ENCODE results near the gene AVP.

The AVP gene

DNA sequence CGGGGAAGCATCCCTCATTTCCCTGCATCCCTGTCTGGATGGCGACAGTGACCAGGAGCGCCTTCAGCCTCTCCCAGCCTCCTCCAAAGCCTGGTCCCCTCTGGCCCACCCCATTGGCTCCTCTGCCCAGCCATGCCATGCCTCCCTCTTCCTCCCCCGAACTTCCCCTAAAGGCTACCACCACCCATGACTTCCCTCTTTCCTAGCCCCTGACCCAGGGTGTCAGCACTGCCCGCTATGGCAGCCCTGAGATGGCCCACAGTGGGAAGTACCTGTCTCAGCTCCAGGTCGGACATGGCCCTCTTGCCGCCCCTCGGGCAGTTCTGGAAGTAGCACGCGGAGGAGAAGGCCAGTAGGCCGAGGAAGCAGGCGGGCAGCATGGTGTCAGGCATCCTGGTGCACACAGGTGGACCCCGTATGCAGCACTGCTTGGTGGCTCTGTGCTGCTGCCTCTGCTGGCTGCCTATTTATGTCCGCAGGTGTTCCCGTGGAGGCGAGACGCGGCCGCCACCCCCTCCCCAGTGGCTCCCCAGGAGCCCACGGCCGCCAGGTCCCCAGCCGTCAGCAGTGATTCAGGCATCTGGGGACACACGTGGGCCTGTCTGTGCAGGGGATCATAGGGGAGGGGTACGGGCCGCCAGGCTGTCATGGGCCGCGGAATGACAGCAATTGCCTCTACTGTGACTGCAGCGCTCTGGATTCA, at the start of gene AVP:
Gene AVP, minus strand, starts transcription at position 442 of the 703 bp plus-strand sequence. Its CDS starts 50 bp downstream, at position 392.
- Histone ChIP-seq H3K4me2 (ENCODE audit: low read length) (no peak within 1 kb of the TSS), H2AFZ (no peak within 1 kb of the TSS), H3K9ac (no peak within 1 kb of the TSS), H3K4me3 (ENCODE audit: low read depth, low read length) (no peak within 1 kb of the TSS), H3K36me3 (ENCODE audit: control insufficient read depth, insufficient read depth, low read length) (no peaks in the 10 kb centered on the region), H3K27ac (no peak within 1 kb of the TSS), H3K79me2 (no peaks in the 10 kb centered on the region), H3K4me1 (no peaks in the 10 kb centered on the region), H3K27me3 (ENCODE audit: control insufficient read depth, insufficient read depth, low read length) (no peaks in the 10 kb centered on the region), H3K9me3 (ENCODE audit: control insufficient read depth, low read length) (no peaks in the 10 kb centered on the region)
- no peak for TF ChIP-seq CTCF (IDR thresholded peaks at IDR 0.05)

GRCh38 chr20:3134151-3134550, 49.6 kb upstream of the AVP start:
- Histone ChIP-seq H3K27me3 (ENCODE audit: control insufficient read depth, insufficient read depth, low read length) (no peaks in the 10 kb centered on the region), H2AFZ (no peak overlapping the region), H3K4me2 (ENCODE audit: low read length) (no peak overlapping the region), H3K9me3 (ENCODE audit: control insufficient read depth, low read length) (no peaks in the 10 kb centered on the region), H3K27ac (no peak overlapping the region), H3K36me3 (ENCODE audit: control insufficient read depth, insufficient read depth, low read length) (no peaks in the 10 kb centered on the region), H3K4me3 (ENCODE audit: low read depth, low read length) (no peak overlapping the region), H3K4me1 (peaks cover under 1% of the 10 kb centered on the region), H3K79me2 (peaks cover 42% of the 10 kb centered on the region), H3K9ac (no peak overlapping the region)
- no peak for TF ChIP-seq CTCF (IDR thresholded peaks at IDR 0.05)

- no peak overlapping the region for H3K27ac ChIP-seq
- H3K36me3 ChIP-seq (ENCODE audit: control insufficient read depth, insufficient read depth, low read length) = no peaks in the 10 kb centered on the region
- peaks cover 4% of the 10 kb centered on the region for H3K4me1 ChIP-seq
- H3K79me2 ChIP-seq = peaks cover 45% of the 10 kb centered on the region
- TF ChIP-seq CTCF (IDR thresholded peaks at IDR 0.05) = no peak
- no peak overlapping the region for H2AFZ ChIP-seq
- H3K9me3 ChIP-seq (ENCODE audit: control insufficient read depth, low read length) = no peaks in the 10 kb centered on the region
- H3K27me3 ChIP-seq (ENCODE audit: control insufficient read depth, insufficient read depth, low read length) = no peaks in the 10 kb centered on the region
- H3K4me2 ChIP-seq (ENCODE audit: low read length) = no peak overlapping the region
- H3K9ac ChIP-seq = no peak overlapping the region
- H3K4me3 ChIP-seq (ENCODE audit: low read depth, low read length) = no peak overlapping the region
Observed at GRCh38 chr20:3133155-3133554, 48.6 kb upstream of the AVP start.

DNA sequence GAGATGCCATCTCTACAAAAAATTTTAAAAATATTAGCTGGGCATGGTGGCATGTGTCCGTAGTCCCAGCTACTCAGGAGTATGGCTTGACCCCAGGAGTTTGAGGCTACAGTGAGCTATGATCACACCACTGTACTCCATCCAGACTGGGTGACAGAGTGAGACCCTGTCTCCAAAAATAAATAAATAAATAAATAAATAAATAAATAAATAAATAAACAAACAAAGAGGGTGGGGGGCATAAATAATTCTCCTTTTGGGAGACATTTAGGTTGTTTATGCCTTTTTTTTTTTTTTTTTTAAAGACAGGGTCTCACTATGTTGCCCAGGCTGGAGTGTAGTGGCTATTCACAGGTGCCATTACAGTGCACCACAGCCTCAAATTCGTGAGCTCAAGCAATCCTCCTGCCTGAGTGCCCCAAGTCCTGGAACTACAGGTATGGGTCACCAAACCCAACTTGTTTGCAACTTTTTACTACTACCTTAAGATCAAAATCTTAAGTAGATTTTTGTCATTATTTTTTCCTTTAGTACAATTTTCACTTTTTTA, 45.6 kb upstream of the AVP start:
- no peak for TF ChIP-seq CTCF (IDR thresholded peaks at IDR 0.05)
- H3K27ac ChIP-seq = no peak overlapping the region
- no peak overlapping the region for H2AFZ ChIP-seq
- H3K79me2 ChIP-seq = peaks cover 36% of the 10 kb centered on the region
- H3K4me2 ChIP-seq (ENCODE audit: low read length) = no peak overlapping the region
- no peaks in the 10 kb centered on the region for H3K9me3 ChIP-seq (ENCODE audit: control insufficient read depth, low read length)
- H3K36me3 ChIP-seq (ENCODE audit: control insufficient read depth, insufficient read depth, low read length) = no peaks in the 10 kb centered on the region
- H3K4me1 ChIP-seq = peaks cover 4% of the 10 kb centered on the region
- H3K27me3 ChIP-seq (ENCODE audit: control insufficient read depth, insufficient read depth, low read length) = no peaks in the 10 kb centered on the region
- H3K9ac ChIP-seq = no peak overlapping the region
- no peak overlapping the region for H3K4me3 ChIP-seq (ENCODE audit: low read depth, low read length)

- Histone ChIP-seq H2AFZ (no peak overlapping the region), H3K36me3 (ENCODE audit: control insufficient read depth, insufficient read depth, low read length) (no peaks in the 10 kb centered on the region), H3K4me3 (ENCODE audit: low read depth, low read length) (no peak overlapping the region), H3K9me3 (ENCODE audit: control insufficient read depth, low read length) (no peaks in the 10 kb centered on the region), H3K4me1 (peaks cover 4% of the 10 kb centered on the region), H3K79me2 (peaks cover 36% of the 10 kb centered on the region), H3K27ac (no peak overlapping the region), H3K27me3 (ENCODE audit: control insufficient read depth, insufficient read depth, low read length) (no peaks in the 10 kb centered on the region), H3K9ac (no peak overlapping the region), H3K4me2 (ENCODE audit: low read length) (no peak overlapping the region)
- TF ChIP-seq CTCF (IDR thresholded peaks at IDR 0.05) = no peak
Observed at GRCh38 chr20:3129094-3129493, 44.6 kb upstream of the AVP start.
